Measurements from ENCODE around the gene GDI2.
A peak's percentile ranks its signal among the peaks of the same experiment; 100 is the strongest.
"Not testable (repeated sequence)": the region's sequence is repeated elsewhere in the genome, so short reads cannot be mapped to it uniquely, and the experiment has no call there.

GDI2 gene

DNA sequence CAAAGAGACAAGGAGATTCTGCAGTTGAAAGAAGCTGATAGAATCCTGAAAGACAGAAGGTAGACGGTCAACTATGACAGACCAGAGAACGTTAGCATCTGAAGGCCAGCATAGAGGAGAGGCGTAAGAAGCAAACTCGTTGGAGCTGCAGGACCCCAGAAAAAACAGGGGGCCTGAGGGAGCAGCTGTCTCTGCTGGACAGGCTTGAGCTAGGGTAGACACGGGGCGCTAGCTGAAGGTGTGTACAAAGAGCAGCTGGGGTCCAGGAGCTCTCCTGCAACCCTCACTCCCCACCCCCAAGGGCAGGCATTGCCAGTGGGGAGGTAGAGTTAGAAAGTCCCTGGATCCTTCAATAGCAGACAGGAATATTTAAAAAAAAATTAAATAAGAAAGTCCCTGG is 14.6 kb upstream of the GDI2 start:
- no peak for DNase-seq

DNA sequence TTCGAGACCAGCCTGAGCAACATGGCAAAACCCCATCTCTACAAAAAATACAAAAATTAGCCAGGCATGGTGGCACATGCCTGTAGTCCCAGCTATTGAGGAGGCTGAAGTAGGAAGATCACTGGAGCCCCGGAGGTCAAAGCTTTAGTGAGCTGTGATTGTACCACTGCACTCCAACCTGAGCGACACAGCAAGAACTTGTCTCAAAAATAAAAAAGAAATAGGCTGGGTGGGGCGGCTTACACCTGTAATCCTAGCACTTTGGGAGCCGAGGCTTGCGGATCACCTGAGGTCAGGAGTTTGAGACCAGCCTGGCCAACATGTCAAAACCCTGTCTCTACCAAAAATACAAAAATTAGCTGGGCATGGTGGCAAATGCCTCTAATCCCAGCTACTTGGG is 13.3 kb upstream of the GDI2 start:
- DNase-seq = not testable (repeated sequence)

DNA sequence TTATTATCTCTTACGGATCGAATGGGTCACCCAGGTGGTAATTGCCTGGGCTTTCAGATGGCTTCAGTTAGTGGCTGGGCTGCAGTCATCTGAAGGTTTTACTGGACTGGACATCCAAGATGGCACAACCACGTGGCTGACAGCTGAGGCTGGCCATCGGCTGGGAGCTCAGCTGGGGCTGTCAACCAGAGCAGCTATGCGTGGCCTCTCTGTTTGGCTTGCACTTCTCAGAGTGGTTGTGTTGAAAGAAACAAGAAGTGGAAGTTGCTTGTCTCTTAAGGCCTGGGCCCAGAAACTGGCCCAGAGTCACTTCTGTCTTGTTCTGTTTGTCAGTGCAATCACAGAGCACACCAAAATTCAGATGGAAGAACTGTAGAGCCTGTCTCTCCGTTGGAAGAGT is 5.7 kb upstream of the GDI2 start:
- no peak for DNase-seq

DNA sequence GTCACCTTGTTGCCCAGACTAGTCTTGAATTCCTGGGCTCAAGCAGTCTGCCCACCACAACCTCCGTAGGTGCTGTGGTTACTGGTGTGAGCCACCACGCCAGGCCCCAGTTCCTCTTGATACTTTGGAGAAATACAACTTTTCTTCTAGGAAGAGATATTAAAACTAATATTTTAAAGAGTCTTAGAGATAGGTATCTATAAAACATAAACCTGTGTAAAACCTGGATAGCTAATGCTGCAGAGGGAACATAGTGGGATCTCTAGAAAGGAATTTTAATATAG is 4.8 kb upstream of the GDI2 start:
- DNase-seq = no peak

DNA sequence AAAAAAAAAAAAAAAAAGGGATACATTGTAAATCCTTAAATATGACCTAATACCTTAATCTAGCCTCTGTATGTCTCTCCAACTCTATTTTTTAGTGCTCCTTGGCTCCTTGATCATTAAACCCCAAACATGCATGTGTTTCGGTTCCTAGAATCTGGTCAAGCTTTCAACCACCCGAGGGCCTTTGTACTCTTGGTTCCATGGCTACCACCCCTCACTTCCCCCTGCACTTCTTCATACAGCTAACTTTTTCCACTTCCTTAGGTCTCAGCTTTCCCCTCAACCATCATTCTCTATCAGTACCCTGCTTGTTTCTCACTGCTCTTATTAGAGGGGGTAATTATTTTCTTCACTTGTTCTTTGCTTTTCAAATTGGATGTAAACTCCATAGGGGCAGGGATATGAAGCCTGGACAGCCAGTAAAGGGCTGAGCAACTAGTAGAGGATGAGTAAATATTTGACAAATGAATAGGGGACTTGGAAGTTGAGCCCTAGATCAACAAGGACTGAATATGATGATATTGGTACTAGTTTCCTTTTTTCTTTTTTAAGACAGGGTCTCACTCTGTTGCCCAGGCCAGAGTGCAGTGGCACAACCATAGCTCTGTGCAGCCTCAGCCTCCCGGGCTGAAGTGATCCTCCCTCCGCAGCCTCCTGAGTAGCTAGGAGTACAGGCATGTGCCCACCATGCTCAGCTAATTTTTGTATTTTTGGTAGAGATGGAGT is 4.3 kb upstream of the GDI2 start:
- no peak for DNase-seq

DNA sequence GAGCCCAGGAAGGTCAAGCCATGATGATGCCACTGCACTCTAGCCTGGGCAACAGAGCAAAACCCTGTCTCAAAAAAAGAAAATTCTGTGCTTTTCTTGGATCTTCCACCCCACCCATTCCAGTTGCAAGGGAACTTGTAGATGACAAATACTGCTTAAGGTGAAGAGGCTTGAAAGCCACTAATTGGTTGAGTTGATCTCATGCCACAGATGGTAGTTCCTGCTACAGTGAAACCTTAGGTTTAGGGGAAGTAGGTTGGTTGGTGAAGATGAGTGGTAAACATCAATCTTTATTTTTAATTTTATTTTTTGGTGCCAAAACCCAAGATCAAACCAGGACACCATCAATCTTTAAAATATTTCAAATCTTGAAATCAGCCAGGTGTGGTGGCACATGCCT is 2.9 kb upstream of the GDI2 start:
- no peak for DNase-seq

DNA sequence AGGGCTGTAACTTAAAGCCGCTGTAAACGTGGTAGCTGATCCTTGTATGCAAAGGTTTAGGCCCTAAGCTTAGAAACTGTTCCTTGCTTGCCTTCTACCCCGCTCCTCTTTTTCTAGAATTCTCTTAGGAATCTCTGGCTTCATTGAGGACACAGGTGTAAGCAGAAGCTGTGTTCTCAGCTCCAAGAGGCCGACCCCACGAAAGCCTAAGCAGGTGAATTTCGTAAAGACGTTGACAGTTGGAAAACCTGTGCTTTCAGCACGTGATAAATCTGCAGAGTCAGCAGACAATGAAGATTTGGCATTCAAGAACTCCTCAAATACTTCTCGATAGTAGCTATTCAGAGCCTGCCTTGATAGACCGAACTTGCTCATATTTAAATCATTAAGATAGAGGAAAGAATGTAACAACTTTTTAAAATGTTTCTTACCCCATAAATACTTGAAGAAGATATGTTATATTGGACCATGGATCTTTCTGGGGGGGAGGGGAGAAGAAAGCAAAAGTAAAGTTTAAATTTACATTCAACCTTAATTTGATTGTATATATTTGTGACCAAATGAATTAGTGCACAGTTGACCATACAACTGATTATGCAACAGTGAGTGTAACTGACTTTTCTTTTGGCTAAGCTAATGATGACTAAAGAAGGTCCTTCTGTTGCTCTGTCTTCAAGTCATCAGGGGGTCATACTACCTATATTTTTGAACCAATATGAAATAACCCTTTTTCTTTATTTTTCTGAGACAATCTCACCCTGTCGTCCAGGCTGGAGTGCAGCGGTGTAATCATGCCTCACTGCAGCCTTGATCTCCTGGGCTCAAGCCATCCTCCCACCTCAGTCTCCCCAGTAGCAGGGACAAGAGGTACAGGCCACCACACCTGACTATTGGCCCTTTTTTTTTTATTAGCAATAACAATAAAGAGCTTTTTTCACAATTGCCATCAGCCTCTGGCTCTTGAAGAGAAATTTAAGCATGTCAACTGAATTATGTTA is 1.2 kb upstream of the GDI2 start:
- no peak for DNase-seq

DNA sequence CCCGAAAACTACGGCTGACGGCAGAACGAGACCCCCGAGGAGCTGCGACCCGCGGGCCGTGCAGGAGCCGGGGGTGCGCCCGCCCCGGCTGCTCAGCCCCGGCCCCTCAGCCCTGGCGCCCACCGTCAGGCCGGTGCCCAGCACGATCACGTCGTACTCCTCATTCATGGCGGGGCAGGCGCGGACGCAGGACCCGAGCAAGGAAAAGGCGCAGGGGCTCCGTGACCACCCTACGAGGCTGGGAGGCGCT is 218 bp downstream of the GDI2 start:
- DNase-seq = no peak

DNA sequence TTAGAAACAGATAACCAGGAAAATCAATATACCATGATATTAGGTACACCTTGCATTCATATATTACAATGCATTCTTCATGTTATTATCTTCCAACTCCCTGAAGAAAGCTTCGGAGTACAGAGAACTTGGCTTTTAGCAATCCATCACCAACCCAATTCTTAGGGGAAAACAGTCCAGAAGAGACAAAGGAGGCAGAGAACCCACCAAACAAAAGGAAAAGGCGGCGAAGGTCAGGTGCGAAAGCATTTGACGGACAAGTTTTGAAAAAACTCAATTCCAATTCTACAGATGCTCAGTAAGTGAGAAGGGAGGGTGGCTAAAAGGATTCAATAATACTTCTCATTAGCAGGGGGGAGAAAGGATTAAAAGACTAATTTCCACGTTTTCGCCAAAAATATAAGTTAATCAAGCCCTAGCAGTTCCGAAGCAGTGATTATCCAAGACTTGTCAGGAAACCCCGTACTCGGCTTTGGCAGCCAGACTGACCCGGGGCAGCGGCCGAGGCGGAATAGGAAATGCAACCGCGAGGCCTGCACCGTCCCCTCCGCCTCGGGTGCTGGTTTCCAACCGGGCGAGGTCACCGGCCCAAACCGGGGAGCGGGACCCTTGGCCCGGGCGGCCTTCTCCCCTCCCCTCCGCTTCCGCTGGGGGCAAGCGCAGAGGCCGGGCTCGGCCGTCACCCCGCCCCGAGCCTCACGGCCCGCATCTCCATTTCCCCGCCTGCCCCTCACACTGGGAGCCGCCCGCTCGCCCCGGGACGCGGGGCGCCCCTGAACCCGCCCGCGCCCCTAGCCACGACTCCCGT is 747 bp downstream of the GDI2 start:
- peak; percentile 62 for DNase-seq

DNA sequence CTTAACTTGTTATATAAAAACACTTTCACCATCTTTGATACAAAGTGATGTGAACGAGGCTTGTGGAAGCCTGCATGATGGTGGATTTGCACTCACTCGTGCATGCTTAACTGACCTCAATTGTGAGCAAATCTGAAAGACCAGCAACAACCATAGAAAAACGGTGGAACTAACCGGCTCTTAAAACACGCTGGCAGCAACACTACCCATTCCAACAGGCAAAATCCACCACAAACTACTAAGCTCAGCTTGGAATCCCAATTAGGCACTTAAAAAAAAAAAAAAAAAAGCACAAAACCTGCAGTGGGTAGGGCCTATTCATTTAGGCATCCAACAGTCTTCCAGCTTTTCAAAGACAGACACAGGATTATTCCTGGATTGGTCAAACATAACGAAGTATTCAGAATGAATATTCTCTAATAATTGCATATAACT is 1.8 kb downstream of the GDI2 start:
- no peak for DNase-seq

DNA sequence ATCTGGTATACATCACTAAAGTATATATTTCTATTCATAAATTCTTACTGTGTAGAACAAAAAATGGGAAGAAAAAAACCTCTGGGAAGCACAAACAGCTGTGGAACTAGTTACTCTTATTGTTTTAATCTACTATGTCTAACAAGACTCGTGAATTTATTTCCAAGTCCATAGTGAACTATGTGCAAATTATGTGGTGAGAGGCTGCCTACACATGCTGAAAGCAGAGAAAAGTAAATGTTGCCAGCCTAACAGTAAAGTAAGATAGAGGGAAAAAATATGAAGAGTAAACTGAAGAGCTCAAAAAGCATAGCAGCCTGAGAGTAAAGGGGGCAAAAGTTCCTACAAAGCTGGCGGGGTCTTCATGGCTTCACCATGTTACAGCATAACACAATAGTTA is 3.0 kb downstream of the GDI2 start:
- no peak for DNase-seq

DNA sequence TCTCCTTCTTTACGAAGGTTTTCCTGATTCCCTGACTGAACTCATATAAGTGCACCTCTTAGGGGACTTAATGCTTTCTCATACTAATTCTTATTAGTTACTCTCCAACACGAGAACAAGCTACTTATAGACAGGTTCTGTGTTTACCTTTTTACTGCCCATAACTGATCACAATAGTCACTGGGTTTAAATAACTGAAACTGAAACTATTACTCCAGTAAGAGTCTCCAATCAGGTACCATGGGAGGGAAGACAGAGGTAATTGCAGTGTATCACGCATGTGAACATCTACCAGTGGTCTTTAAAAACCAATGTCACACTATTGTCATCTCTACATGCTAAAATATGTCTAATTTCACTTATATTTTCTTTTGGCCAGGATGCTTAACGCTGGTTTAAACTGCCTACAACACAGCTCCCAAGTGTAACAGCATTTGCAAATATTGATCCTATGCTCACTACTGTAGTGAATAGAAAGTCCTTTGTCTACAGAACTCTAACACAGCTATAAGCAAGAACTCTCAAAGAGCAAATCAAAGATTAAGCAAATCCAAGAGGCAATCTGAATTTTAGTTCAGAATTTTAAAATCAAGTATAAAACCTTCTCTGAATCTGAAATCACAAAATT is 3.6 kb downstream of the GDI2 start:
- DNase-seq = no peak

DNA sequence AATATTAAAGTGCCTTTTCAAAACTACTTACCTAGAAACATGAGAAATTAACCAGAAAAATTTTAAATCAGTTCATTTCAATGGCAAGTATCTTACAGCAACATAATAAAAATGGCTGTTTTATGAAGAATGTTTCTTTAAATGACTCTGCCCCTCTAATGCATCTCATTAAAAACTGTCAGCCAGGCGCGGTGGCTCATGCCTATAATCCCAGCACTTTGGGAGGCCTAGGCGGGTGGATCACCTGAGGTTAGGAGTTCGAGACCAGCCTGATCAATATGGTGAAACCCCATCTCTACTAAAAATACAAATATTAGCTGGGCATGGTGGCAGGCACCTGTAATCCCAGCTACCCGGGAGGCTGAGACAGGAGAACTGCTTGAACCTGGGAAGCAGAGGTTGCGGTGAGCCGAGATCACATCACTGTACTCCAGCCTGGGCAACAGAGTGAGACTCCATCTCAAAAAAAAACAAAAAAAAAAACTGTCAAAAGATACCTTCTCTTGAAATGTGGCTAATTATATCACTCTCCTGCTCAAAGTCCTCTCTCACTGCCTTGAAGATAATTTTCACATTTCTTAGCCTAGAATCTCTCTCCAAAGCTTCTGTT is 4.3 kb downstream of the GDI2 start:
- DNase-seq = not testable (repeated sequence)

DNA sequence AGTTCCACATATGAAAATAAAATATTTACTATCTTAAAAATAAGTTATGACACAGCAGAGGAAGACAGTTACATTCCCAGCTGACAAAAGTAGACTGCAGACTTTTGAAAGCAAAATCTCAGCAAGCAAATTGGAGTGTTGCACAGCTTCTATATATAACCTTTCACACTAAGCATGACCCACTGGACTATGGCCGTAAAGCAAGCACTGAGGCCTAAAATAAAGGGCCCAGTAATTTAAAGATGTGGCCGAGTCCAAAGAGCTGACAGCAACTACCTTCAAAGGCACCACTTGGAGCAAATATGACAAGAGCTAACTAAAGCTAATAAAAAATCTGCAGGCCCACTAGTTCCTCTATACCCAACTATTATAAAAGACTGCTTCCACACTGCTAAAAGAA is 6.5 kb downstream of the GDI2 start:
- no peak for DNase-seq

DNA sequence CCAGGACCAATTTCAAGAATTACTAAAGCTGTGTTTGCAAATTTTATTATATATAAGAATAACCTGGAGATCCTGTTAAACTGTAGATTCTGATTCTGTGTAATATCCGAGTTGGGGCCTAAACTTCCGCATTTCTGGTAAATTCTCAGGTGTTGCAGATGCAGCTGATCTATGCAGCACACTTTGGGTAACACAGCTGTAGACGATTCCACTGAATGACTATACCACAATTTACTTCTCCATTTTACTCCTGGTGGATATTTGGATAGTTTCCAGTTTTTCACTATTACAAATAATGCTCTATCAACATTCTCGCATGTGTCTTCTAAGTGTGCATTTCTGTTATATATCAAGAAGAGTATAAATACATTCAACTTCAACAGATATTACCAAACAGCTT is 7.5 kb downstream of the GDI2 start:
- no peak for DNase-seq

DNA sequence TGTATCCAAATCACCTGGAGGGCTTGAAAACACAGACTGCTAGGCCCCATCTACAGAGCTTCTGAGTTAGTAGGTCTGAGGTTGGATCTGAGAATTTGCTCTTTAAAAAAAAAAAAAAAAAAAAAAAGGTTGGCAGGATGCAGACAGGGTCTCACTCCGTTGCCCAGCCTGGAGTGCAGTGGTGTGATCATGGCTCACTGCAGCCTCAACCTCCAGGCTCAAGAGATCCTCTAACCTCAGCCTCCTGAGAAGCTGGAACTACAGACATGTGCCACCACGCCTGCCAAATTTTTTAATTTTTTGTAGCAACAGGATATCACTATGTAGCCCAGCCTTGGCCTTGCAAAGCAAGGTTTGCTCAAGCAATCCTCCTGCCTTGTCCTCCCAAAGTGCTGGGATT is 8.0 kb downstream of the GDI2 start:
- no peak for DNase-seq

DNA sequence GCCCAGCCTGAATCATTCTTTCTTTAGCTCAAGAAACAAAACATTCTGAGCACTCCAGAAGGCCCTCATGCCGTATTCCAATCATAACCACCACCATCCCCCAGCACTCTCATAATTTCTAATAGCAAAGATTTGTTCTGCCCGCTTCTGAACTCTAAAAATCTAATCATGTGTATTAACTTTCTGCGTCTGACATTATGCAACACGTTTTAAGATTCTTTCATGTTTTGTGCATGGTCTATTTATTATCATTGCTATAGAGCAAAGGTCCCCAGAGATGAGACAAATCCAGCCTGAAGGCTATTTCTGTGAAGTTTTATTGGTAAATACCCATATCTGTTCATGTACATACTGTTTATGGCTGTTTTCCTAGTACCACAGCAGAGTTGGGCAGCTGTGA is 8.8 kb downstream of the GDI2 start:
- no peak for DNase-seq

DNA sequence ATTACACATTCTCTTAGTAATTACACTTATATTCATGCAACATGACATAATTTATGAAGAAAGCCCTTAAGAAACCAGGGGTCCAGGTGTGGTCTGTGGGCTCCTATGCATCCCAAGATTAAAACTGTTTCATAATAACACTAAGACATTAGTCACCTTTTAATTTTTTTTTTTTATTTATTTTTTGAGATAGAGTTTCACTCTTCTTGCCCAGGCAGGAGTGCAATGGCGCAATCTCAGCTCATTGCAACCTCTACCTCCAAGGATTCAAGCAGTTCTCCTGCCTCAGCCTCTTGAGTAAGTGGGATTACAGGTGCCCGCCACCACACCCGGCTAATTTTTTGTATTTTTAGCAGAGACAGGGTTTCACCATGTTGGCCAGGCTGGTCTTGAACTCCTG is 12.5 kb downstream of the GDI2 start:
- no peak for DNase-seq

DNA sequence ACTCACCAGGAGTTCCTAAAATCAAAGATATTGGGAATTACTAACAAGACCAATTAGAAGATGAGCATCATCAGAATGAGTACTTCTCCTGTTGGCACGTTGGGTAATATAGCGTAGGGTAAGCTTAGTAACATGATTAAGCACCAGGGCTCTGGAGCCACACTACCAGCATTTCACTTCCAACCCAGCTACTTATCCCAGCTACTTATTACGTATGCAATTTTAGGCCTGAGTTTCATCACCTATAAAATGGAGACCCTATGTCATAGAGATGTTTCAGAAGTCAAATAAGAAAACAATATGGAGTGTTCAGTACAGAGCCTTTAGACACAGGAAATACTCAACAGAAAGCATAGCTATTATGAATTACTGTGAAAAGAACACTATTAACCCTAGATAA is 19.0 kb downstream of the GDI2 start:
- DNase-seq = no peak

DNA sequence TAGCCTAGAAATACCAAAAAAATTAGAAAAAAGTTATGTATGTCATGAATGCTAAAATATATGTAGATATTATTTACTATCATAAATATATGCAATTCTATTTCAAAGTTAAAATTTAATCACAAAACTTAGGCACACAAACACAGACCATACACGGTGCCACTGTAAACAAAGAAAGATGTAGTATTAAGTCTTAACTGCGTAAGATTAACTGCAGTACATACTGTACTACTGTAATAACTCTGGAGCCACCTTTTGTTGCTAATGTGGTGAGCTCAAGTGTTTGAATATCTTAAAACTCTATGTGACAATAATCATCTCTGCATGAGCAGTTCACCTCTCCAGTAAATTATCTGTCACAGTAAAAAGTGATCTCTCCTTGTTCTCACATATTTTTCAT is 23.6 kb downstream of the GDI2 start:
- no peak for DNase-seq

DNA sequence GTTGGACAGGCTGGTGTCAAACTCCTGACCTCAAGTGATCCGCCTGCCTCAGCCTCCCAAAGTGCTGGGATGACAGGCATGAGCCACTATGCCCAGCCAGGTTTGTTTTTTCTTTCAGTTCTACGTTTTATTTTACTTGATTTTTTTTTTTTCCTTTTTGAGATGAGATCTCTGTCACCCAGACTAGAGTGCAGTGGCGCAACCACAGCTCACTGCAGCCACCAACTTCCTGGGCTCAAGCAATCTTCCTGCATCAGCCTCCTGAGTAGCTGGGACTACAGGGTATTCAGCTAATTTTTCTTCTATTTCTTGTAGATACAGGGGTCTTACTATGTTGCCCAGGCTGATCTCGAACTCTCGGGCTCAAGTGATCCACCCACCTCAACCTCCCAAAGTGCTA is 24.3 kb downstream of the GDI2 start:
- no peak for DNase-seq

DNA sequence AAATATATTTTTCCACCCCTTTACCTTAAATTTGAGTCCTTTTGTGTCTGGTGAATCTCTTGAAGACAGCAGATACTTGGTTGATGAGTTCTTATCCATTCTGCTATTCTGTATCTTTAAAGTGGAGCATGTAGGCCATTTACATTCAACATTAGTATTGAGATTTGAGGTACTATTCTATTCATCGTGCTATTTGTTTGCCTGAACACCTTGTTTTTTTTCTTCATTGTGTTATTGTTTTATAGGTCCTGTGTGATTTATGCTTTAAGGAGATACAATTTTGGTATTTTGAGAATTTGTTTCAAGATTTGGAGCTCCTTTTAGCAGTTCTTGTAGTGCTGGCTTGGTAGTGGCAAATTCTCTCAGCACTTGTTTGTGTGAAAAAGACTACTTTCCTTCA is 29.9 kb downstream of the GDI2 start:
- DNase-seq = no peak

DNA sequence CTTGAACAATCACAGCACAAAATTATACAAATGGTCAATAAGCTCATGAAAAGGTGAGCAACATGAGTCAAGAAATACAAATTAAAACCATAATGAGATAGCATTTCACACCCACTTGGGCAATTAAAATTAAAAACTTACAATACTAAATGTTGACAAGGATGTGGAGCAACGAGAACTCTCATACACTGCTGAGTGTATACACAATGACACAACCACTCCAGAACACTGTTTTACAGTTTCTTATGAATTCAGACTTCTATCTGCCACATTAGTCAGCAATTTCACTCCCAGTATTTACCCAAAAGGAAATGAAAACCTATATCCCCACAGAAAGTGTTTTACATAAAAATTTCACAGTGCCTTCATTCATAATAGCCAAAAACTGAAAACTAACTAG is 31.1 kb downstream of the GDI2 start:
- DNase-seq = no peak
